Measurements from ENCODE around the gene CDIPT. TPM values are rescaled to one million over a fixed set of nuclear protein-coding genes. Genes with fewer than 3 reads are reported as not detected.

CDIPT gene
- total and polyA plus RNA-seq, 2 donors from 2014 or later: 85.9 to 148 TPM

GRCh38 chr16:29848420-29849297 lies 14.4 kb downstream of the CDIPT start:
- no peak overlapping the region for H3K27ac ChIP-seq (ENCODE audit: low read depth in 2 of 2, low read length in 2 of 2)
- H3K9ac ChIP-seq (ENCODE audit: low read length in 3 of 3): no peak overlapping the region
- H3K36me3 ChIP-seq (ENCODE audit: control insufficient read depth in 2 of 3, insufficient read depth in 3 of 3, low read length in 3 of 3): peaks cover 0 to 25% (median 22%) of the 10 kb centered on the region in 3 donors
- no peak overlapping the region for H3K4me3 ChIP-seq (ENCODE audit: low read length in 3 of 3)
- no peaks in the 10 kb centered on the region for H3K9me3 ChIP-seq (ENCODE audit: control insufficient read depth in 2 of 3, insufficient read depth in 1 of 3, low read length in 3 of 3)
- DNase-seq (peak; percentile 32 to 92 (median 58)), FAIRE-seq (no peak)
- peak; percentile 76 for TF ChIP-seq CTCF (IDR thresholded peaks at IDR 0.05; ENCODE audit: borderline replicate concordance, extremely low read depth, insufficient read depth)
- peaks cover 0 to 3% (median 0%) of the 10 kb centered on the region in 3 donors for H3K4me1 ChIP-seq (ENCODE audit: control insufficient read depth in 2 of 3, insufficient read depth in 2 of 3, low read depth in 1 of 3, low read length in 3 of 3)
- intact Hi-C loops (cut with DNase I): no loop called here
- no peaks in the 10 kb centered on the region for H3K27me3 ChIP-seq (ENCODE audit: control insufficient read depth, insufficient read depth, low read length)

- FAIRE-seq: no peak
- H3K9ac ChIP-seq (ENCODE audit: low read length in 3 of 3): no peak overlapping the region
- peaks cover 0 to 3% (median 0%) of the 10 kb centered on the region in 3 donors for H3K4me1 ChIP-seq (ENCODE audit: control insufficient read depth in 2 of 3, insufficient read depth in 2 of 3, low read depth in 1 of 3, low read length in 3 of 3)
- peaks cover 0 to 43% (median 32%) of the 10 kb centered on the region in 3 donors for H3K36me3 ChIP-seq (ENCODE audit: control insufficient read depth in 2 of 3, insufficient read depth in 3 of 3, low read length in 3 of 3)
- H3K27me3 ChIP-seq (ENCODE audit: control insufficient read depth, insufficient read depth, low read length): no peaks in the 10 kb centered on the region
- DNase-seq: no peak
- H3K4me3 ChIP-seq (ENCODE audit: low read length in 3 of 3): no peak overlapping the region
- no peaks in the 10 kb centered on the region for H3K9me3 ChIP-seq (ENCODE audit: control insufficient read depth in 2 of 3, insufficient read depth in 1 of 3, low read length in 3 of 3)
- no peak for TF ChIP-seq CTCF (IDR thresholded peaks at IDR 0.05; ENCODE audit: borderline replicate concordance, extremely low read depth, insufficient read depth)
- intact Hi-C loops (cut with DNase I): no loop called here
- no peak overlapping the region for H3K27ac ChIP-seq (ENCODE audit: low read depth in 2 of 2, low read length in 2 of 2)
These were observed 17.4 kb downstream of the CDIPT start for GRCh38 chr16:29845656-29846055.

- intact Hi-C loops (cut with DNase I): no loop called here
These were observed 18.3 kb downstream of the CDIPT start for GRCh38 chr16:29844575-29845331.

More at GRCh38 chr16:29844575-29845331, 18.3 kb downstream of the CDIPT start:
- peaks cover 0 to 52% (median 38%) of the 10 kb centered on the region in 3 donors for H3K36me3 ChIP-seq (ENCODE audit: control insufficient read depth in 2 of 3, insufficient read depth in 3 of 3, low read length in 3 of 3)
- DNase-seq (no peak), FAIRE-seq (no peak)
- H3K9ac ChIP-seq (ENCODE audit: low read length in 3 of 3): no peak overlapping the region
- no peaks in the 10 kb centered on the region for H3K9me3 ChIP-seq (ENCODE audit: control insufficient read depth in 2 of 3, insufficient read depth in 1 of 3, low read length in 3 of 3)
- H3K27ac ChIP-seq (ENCODE audit: low read depth in 2 of 2, low read length in 2 of 2): no peak overlapping the region
- H3K4me1 ChIP-seq (ENCODE audit: control insufficient read depth in 2 of 3, insufficient read depth in 2 of 3, low read depth in 1 of 3, low read length in 3 of 3): peaks cover 0 to 3% (median 0%) of the 10 kb centered on the region in 3 donors
- no peaks in the 10 kb centered on the region for H3K27me3 ChIP-seq (ENCODE audit: control insufficient read depth, insufficient read depth, low read length)
- no peak overlapping the region for H3K4me3 ChIP-seq (ENCODE audit: low read length in 3 of 3)
- no peak for TF ChIP-seq CTCF (IDR thresholded peaks at IDR 0.05; ENCODE audit: borderline replicate concordance, extremely low read depth, insufficient read depth)

All from kidney (tissue), 14 donors.